DOHH2 (cell line): Measurements from ENCODE around the gene CDK17.
"Not testable (repeated sequence)": the region's sequence is repeated elsewhere in the genome, so short reads cannot be mapped to it uniquely, and the experiment has no call there.

Source experiments
- H3F3A ChIP-seq: fragments of 200-600 bp; sonication (generic), shearing (Covaris generic); 2 replicates; pipeline ENCODE4 v1.6.0; 2016; ENCODE audit warnings: antibody characterized with exemption, mild to moderate bottlenecking; ENCODE audit not compliant: control insufficient read depth, insufficient read depth
- H3K27ac ChIP-seq: fragments of 200-600 bp; sonication (generic); 2 replicates; pipeline ENCODE4 v1.5.1; 2014; ENCODE audit warnings: low read depth, mild to moderate bottlenecking, low read length, moderate library complexity
- H3K27me3 ChIP-seq: fragments of 200-600 bp; sonication (generic); 2 replicates; pipeline ENCODE4 v1.6.1; 2014; ENCODE audit warnings: mild to moderate bottlenecking, low read length, mixed read lengths; ENCODE audit not compliant: control insufficient read depth
- H3K36me3 ChIP-seq: fragments of 200-600 bp; sonication (generic); 2 replicates; pipeline ENCODE4 v1.6.1; 2014; ENCODE audit warnings: mild to moderate bottlenecking, low read length, moderate library complexity, mixed read lengths; ENCODE audit not compliant: control insufficient read depth
- H3K4me1 ChIP-seq: fragments of 200-600 bp; sonication (generic); 2 replicates; pipeline ENCODE4 v1.6.1; 2014; ENCODE audit warnings: mild to moderate bottlenecking, low read length, mixed read lengths; ENCODE audit not compliant: control insufficient read depth
- H3K4me2 ChIP-seq: fragments of 200-600 bp; sonication (generic); 2 replicates; pipeline ENCODE4 v1.6.0; 2014; ENCODE audit warnings: mild to moderate bottlenecking, low read length, moderate library complexity
- H3K4me3 ChIP-seq: fragments of 200-600 bp; sonication (generic); 2 replicates; pipeline ENCODE4 v1.5.1; 2014; ENCODE audit warnings: mild to moderate bottlenecking, low read length, mixed read lengths
- H3K79me2 ChIP-seq: fragments of 200-600 bp; sonication (generic); 2 replicates; pipeline ENCODE4 v1.6.1; 2014; ENCODE audit warnings: mild to moderate bottlenecking, low read length, mixed read lengths; ENCODE audit not compliant: control insufficient read depth
- H3K9me2 ChIP-seq: fragments of 200-600 bp; sonication (generic); replicated peaks from 2 replicates; pipeline ENCODE4 v1.6.1; 2014; ENCODE audit warnings: mild to moderate bottlenecking, low read length, mixed read lengths; ENCODE audit not compliant: control insufficient read depth
- H3K9me3 ChIP-seq: fragments of 200-600 bp; sonication (generic); 2 replicates; pipeline ENCODE4 v1.6.1; 2014; ENCODE audit warnings: antibody characterized with exemption, low read length, mixed read lengths; ENCODE audit not compliant: control insufficient read depth, insufficient read depth
- H4K20me1 ChIP-seq: fragments of 200-600 bp; sonication (generic); 2 replicates; pipeline ENCODE4 v1.6.0; 2014; ENCODE audit warnings: low read depth, mild to moderate bottlenecking, antibody characterized with exemption, low read length, moderate library complexity; ENCODE audit not compliant: control insufficient read depth, insufficient read depth
- EZH2phosphoT487 ChIP-seq: fragments of 200-600 bp; sonication (generic); IDR thresholded peaks from 2 replicates; pipeline ENCODE4 v1.6.1; 2017; ENCODE audit warnings: borderline replicate concordance, mild to moderate bottlenecking, antibody characterized with exemption, low read length, moderate library complexity, mixed read lengths
- TF ChIP-seq, protein P1 (sequence below): fragments of 200-600 bp; sonication (generic); IDR thresholded peaks from one replicate; pipeline ENCODE4 v1.5.1; 2014; ENCODE audit warnings: antibody characterized with exemption, mild to moderate bottlenecking, low read depth, low read length; ENCODE audit not compliant: poor library complexity, severe bottlenecking

Gene CDK17

DNA sequence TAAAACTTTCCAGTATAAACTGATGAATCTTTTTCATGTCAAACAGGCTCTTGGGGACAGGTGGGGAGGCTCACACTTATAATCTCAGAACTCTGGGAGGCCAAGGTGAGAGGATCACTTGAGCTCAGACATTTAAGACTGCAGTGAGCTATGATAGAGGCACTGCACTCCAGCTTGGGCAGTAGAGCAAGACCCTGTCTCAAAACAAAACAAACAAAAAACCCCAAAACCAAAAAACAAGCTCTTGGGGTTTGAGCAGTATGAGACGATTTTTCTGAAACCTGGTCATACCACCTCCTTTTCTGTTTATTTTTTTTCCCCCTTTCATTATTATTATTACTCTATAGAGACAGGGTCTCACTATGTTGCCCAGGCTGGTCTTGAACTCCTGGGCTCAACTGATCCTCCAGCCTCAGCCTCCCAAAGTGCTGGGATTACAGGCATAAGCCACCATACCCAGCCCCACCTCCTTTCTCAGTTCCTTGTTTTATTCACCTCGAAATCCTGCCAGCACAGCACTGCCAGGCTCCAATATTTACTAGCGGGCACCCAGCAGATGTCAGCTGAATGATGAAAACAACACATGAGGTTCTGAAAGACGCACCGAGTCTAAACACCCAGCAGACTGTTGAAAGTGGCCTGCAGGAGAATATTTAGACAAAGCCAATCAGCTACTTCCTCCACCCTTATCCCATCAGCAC is 19.5 kb upstream of the CDK17 start:
- H3K79me2 ChIP-seq: no peaks in the 10 kb centered on the region
- no peak overlapping the region for H3K4me3 ChIP-seq
- TF ChIP-seq, protein P1, sequence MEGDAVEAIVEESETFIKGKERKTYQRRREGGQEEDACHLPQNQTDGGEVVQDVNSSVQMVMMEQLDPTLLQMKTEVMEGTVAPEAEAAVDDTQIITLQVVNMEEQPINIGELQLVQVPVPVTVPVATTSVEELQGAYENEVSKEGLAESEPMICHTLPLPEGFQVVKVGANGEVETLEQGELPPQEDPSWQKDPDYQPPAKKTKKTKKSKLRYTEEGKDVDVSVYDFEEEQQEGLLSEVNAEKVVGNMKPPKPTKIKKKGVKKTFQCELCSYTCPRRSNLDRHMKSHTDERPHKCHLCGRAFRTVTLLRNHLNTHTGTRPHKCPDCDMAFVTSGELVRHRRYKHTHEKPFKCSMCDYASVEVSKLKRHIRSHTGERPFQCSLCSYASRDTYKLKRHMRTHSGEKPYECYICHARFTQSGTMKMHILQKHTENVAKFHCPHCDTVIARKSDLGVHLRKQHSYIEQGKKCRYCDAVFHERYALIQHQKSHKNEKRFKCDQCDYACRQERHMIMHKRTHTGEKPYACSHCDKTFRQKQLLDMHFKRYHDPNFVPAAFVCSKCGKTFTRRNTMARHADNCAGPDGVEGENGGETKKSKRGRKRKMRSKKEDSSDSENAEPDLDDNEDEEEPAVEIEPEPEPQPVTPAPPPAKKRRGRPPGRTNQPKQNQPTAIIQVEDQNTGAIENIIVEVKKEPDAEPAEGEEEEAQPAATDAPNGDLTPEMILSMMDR: no peak
- no peak for TF ChIP-seq EZH2phosphoT487
- H3F3A ChIP-seq: no peaks in the 10 kb centered on the region
- no peaks in the 10 kb centered on the region for H3K36me3 ChIP-seq
- H3K4me2 ChIP-seq: no peak overlapping the region
- no peaks in the 10 kb centered on the region for H3K9me3 ChIP-seq
- no peak overlapping the region for H3K27ac ChIP-seq
- no peaks in the 10 kb centered on the region for H4K20me1 ChIP-seq
- peaks cover 11% of the 10 kb centered on the region for H3K27me3 ChIP-seq
- no peaks in the 10 kb centered on the region for H3K9me2 ChIP-seq
- no peaks in the 10 kb centered on the region for H3K4me1 ChIP-seq

GRCh38 chr12:96417688-96418087 is 17.4 kb upstream of the CDK17 start:
- not testable (repeated sequence) for H3K27ac ChIP-seq, H3K4me1 ChIP-seq, H3K36me3 ChIP-seq, H3K9me2 ChIP-seq, H3K4me2 ChIP-seq, H3K4me3 ChIP-seq, H3K79me2 ChIP-seq, H3K9me3 ChIP-seq, H4K20me1 ChIP-seq, H3F3A ChIP-seq
- H3K27me3 ChIP-seq: peaks cover 13% of the 10 kb centered on the region

- H4K20me1 ChIP-seq: no peaks in the 10 kb centered on the region
- H3K4me3 ChIP-seq: no peak overlapping the region
- no peaks in the 10 kb centered on the region for H3K36me3 ChIP-seq
- no peaks in the 10 kb centered on the region for H3F3A ChIP-seq
- no peak overlapping the region for H3K4me2 ChIP-seq
- peaks cover 13% of the 10 kb centered on the region for H3K27me3 ChIP-seq
- no peaks in the 10 kb centered on the region for H3K9me3 ChIP-seq
- H3K27ac ChIP-seq: no peak overlapping the region
- H3K9me2 ChIP-seq: no peaks in the 10 kb centered on the region
- no peak for TF ChIP-seq EZH2phosphoT487
- TF ChIP-seq, protein P1: no peak
- H3K4me1 ChIP-seq: no peaks in the 10 kb centered on the region
- no peaks in the 10 kb centered on the region for H3K79me2 ChIP-seq
Observed at GRCh38 chr12:96416033-96416799, 16.0 kb upstream of the CDK17 start.

GRCh38 chr12:96414637-96415036 is 14.4 kb upstream of the CDK17 start:
- H3K36me3 ChIP-seq: no peaks in the 10 kb centered on the region
- H4K20me1 ChIP-seq: no peaks in the 10 kb centered on the region
- TF ChIP-seq EZH2phosphoT487: no peak
- TF ChIP-seq, protein P1: no peak
- H3K4me1 ChIP-seq: no peaks in the 10 kb centered on the region
- no peaks in the 10 kb centered on the region for H3K9me3 ChIP-seq
- no peaks in the 10 kb centered on the region for H3F3A ChIP-seq
- H3K27ac ChIP-seq: no peak overlapping the region
- H3K4me2 ChIP-seq: no peak overlapping the region
- peaks cover 13% of the 10 kb centered on the region for H3K27me3 ChIP-seq
- H3K9me2 ChIP-seq: no peaks in the 10 kb centered on the region
- no peak overlapping the region for H3K4me3 ChIP-seq
- H3K79me2 ChIP-seq: no peaks in the 10 kb centered on the region
